ENCODE measurements around the gene SNX18. TPM values are rescaled to one million over a fixed set of nuclear protein-coding genes. Genes with fewer than 3 reads are reported as not detected.

Gene SNX18
- total and polyA plus RNA-seq, 2 donors (not counting 1 experiment from before 2014, with no cell fraction given) = 10.6 to 31.6 TPM

- Histone ChIP-seq H3K4me2 (replicated peaks; ENCODE audit: low read depth, low read length, poor library complexity, severe bottlenecking) (peak overlapping the region; percentile 87), H3K27me3 (replicated peaks in 1 of 4; ENCODE audit: control extremely low read depth in 1 of 4, control insufficient read depth in 3 of 4, insufficient read depth in 4 of 4, low read length in 3 of 4) (no peaks in the 10 kb centered on the region), H3K4me3 (ENCODE audit: control extremely low read depth in 1 of 5, extremely low read depth in 1 of 5, insufficient read depth in 1 of 5, low read depth in 2 of 5, low read length in 4 of 5) (peak overlapping the region; percentile 69 to 97 (median 92)), H4K20me1 (ENCODE audit: control insufficient read depth, insufficient read depth, low read length, poor library complexity, severe bottlenecking) (peaks cover 77% of the 10 kb centered on the region), H3K27ac (ENCODE audit: low read length in 2 of 2) (peak overlapping the region in 1 of 2 donors; percentile 64), H3K79me2 (ENCODE audit: control insufficient read depth, insufficient read depth, low read length) (peaks cover 79% of the 10 kb centered on the region), H3K36me3 (replicated peaks in 1 of 2; ENCODE audit: control extremely low read depth in 1 of 2, control insufficient read depth in 1 of 2, extremely low read depth in 1 of 2, insufficient read depth in 2 of 2, low read length in 1 of 2) (no peaks in the 10 kb centered on the region), H3K4me1 (ENCODE audit: control insufficient read depth in 2 of 2, insufficient read depth in 2 of 2, low read length in 2 of 2) (peaks cover 59 to 65% of the 10 kb centered on the region in 2 donors), H3K9me3 (ENCODE audit: control extremely low read depth in 1 of 3, control insufficient read depth in 2 of 3, insufficient read depth in 1 of 3, low read length in 2 of 3) (no peaks in the 10 kb centered on the region), H3K9ac (ENCODE audit: low read length) (peak overlapping the region; percentile 81), H2AFZ (ENCODE audit: insufficient read depth, low read depth, low read length, poor library complexity, severe bottlenecking) (no peak overlapping the region)
- DNase-seq = peak; percentile 23
- ATAC-seq (ENCODE audit: low read depth) = no peak
- WGBS (ENCODE audit: insufficient coverage) = 19% methylated on average over 3 of the region's 7 CpGs
- peak overlapping the region; percentile 58 for H3K27ac Mint-ChIP-seq
- H3K9me3 Mint-ChIP-seq (ENCODE audit: insufficient read depth) = no peaks in the 10 kb centered on the region
- intact Hi-C loops (cut with micrococcal nuclease) = loop anchor here (10.0 kb wide), 1 partner anchor 74 kb away; no protein-coding TSS in a partner anchor
- ChIA-PET POLR2A (no interaction called here), CTCF (interaction anchor here (6.8 kb wide), 1 partner anchor 324 kb away, joined by 258 read pairs; no protein-coding TSS in a partner anchor)
- H3K27me3 Mint-ChIP-seq = no peaks in the 10 kb centered on the region
- H3K4me1 Mint-ChIP-seq = peaks cover 75% of the 10 kb centered on the region
- peak overlapping the region; percentile 92 for H3K4me3 Mint-ChIP-seq
- TF ChIP-seq EZH2 (IDR thresholded peaks at IDR 0.05; ENCODE audit: borderline replicate concordance, insufficient read depth, low read depth, low read length, poor library complexity, severe bottlenecking) (no peak), CTCF (IDR thresholded peaks at IDR 0.05) (no peak)
Measured at GRCh38 chr5:54520438-54520846, 2.9 kb downstream of the SNX18 start.

GRCh38 chr5:54520940-54521339 is 3.4 kb downstream of the SNX18 start:
- Mint-ChIP-seq H3K4me1 (peaks cover 76% of the 10 kb centered on the region), H3K27ac (peak overlapping the region; percentile 58), H3K27me3 (no peaks in the 10 kb centered on the region), H3K9me3 (ENCODE audit: insufficient read depth) (no peaks in the 10 kb centered on the region), H3K4me3 (peak overlapping the region; percentile 92)
- intact Hi-C loops (cut with micrococcal nuclease) = loop anchor here (10.0 kb wide), 1 partner anchor 74 kb away; no protein-coding TSS in a partner anchor
- Histone ChIP-seq H2AFZ (ENCODE audit: insufficient read depth, low read depth, low read length, poor library complexity, severe bottlenecking) (no peak overlapping the region), H3K79me2 (ENCODE audit: control insufficient read depth, insufficient read depth, low read length) (peaks cover 84% of the 10 kb centered on the region), H3K27me3 (replicated peaks in 1 of 4; ENCODE audit: control extremely low read depth in 1 of 4, control insufficient read depth in 3 of 4, insufficient read depth in 4 of 4, low read length in 3 of 4) (no peaks in the 10 kb centered on the region), H3K4me2 (replicated peaks; ENCODE audit: low read depth, low read length, poor library complexity, severe bottlenecking) (peak overlapping the region; percentile 87), H3K9ac (ENCODE audit: low read length) (peak overlapping the region; percentile 81), H3K4me1 (ENCODE audit: control insufficient read depth in 2 of 2, insufficient read depth in 2 of 2, low read length in 2 of 2) (peaks cover 64 to 65% of the 10 kb centered on the region in 2 donors), H3K27ac (ENCODE audit: low read length in 2 of 2) (peak overlapping the region in 1 of 2 donors; percentile 64), H3K9me3 (ENCODE audit: control extremely low read depth in 1 of 3, control insufficient read depth in 2 of 3, insufficient read depth in 1 of 3, low read length in 2 of 3) (no peaks in the 10 kb centered on the region), H4K20me1 (ENCODE audit: control insufficient read depth, insufficient read depth, low read length, poor library complexity, severe bottlenecking) (peaks cover 82% of the 10 kb centered on the region), H3K4me3 (ENCODE audit: control extremely low read depth in 1 of 5, extremely low read depth in 1 of 5, insufficient read depth in 1 of 5, low read depth in 2 of 5, low read length in 4 of 5) (peak overlapping the region; percentile 69 to 97 (median 92)), H3K36me3 (replicated peaks in 1 of 2; ENCODE audit: control extremely low read depth in 1 of 2, control insufficient read depth in 1 of 2, extremely low read depth in 1 of 2, insufficient read depth in 2 of 2, low read length in 1 of 2) (no peaks in the 10 kb centered on the region)
- no CpG with 5 or more reads among the region's 2 CpGs for WGBS (ENCODE audit: insufficient coverage)
- ChIA-PET CTCF (interaction anchor here (2.9 to 3.2 kb wide), 2 partner anchors 324 to 346 kb away, joined by 11 to 14 read pairs; no protein-coding TSS in a partner anchor), POLR2A (no interaction called here)
- no peak for ATAC-seq (ENCODE audit: low read depth)
- no peak for TF ChIP-seq EZH2 (IDR thresholded peaks at IDR 0.05; ENCODE audit: borderline replicate concordance, insufficient read depth, low read depth, low read length, poor library complexity, severe bottlenecking)
- no peak for TF ChIP-seq CTCF (IDR thresholded peaks at IDR 0.05)
- DNase-seq = no peak
